ENCODE data around the gene PHF24. TPM values are rescaled to one million over a fixed set of nuclear protein-coding genes. Genes with fewer than 3 reads are reported as not detected.

Gene PHF24
- total RNA-seq, 6 experiments from 2014 or later, result 0.04 to 0.06 TPM; not detected in 4

- TF ChIP-seq CTCF (IDR thresholded peaks at IDR 0.05) (peak; percentile 22 to 48 (median 38)), POLR2A (IDR thresholded peaks at IDR 0.05) (no peak)
- H3K27me3 ChIP-seq, result no peaks in the 10 kb centered on the region
- H3K36me3 ChIP-seq, result no peaks in the 10 kb centered on the region
- peak in 2 of 4 donors; percentile 3 to 31 for ATAC-seq
- no peak for DNase-seq
- peaks cover 0 to 21% (median 9%) of the 10 kb centered on the region in 4 donors for H3K4me1 ChIP-seq
- WGBS (ENCODE audit: insufficient coverage, low coverage, low lambda C conversion rate, missing lambda C conversion rate), result 67% methylated on average over 4 of the region's 4 CpGs
- no peak overlapping the region for H3K4me3 ChIP-seq
- peak overlapping the region in 1 of 3 donors; percentile 57 for H3K27ac ChIP-seq
- intact Hi-C loops (cut with DNase I), result no loop called here
- H3K9me3 ChIP-seq, result no peaks in the 10 kb centered on the region
Measured at GRCh38 chr9:34994260-34994899, 36.3 kb downstream of the PHF24 start.

GRCh38 chr9:34994900-34995669 lies 37.0 kb downstream of the PHF24 start:
- H3K27ac ChIP-seq, result peak overlapping the region in 1 of 3 donors; percentile 57
- TF ChIP-seq POLR2A (IDR thresholded peaks at IDR 0.05) (no peak), CTCF (IDR thresholded peaks at IDR 0.05) (no peak)
- peaks cover 0 to 21% (median 9%) of the 10 kb centered on the region in 4 donors for H3K4me1 ChIP-seq
- ATAC-seq (peak in 3 of 4 donors; percentile 5 to 9 (median 6)), DNase-seq (peak in 1 of 3 donors; percentile 29)
- no peak overlapping the region for H3K4me3 ChIP-seq
- 50% methylated on average over 4 of the region's 7 CpGs for WGBS (ENCODE audit: insufficient coverage, low coverage, low lambda C conversion rate, missing lambda C conversion rate)
- no peaks in the 10 kb centered on the region for H3K36me3 ChIP-seq
- intact Hi-C loops (cut with DNase I), result no loop called here
- no peaks in the 10 kb centered on the region for H3K9me3 ChIP-seq
- H3K27me3 ChIP-seq, result no peaks in the 10 kb centered on the region

- H3K4me1 ChIP-seq, result peaks cover 0 to 21% (median 9%) of the 10 kb centered on the region in 4 donors
- H3K27me3 ChIP-seq, result no peaks in the 10 kb centered on the region
- no peak for TF ChIP-seq CTCF (IDR thresholded peaks at IDR 0.05)
- TF ChIP-seq POLR2A (IDR thresholded peaks at IDR 0.05), result no peak
- intact Hi-C loops (cut with DNase I), result no loop called here
- H3K9me3 ChIP-seq, result no peaks in the 10 kb centered on the region
- peak in 2 of 4 donors; percentile 4 to 6 for ATAC-seq
- no peak for DNase-seq
- no peak overlapping the region for H3K4me3 ChIP-seq
- no peaks in the 10 kb centered on the region for H3K36me3 ChIP-seq
- no peak overlapping the region for H3K27ac ChIP-seq
- WGBS (ENCODE audit: insufficient coverage, low coverage, low lambda C conversion rate, missing lambda C conversion rate), result 48% methylated on average over 3 of the region's 3 CpGs
Measured at GRCh38 chr9:34995670-34996060, 37.6 kb downstream of the PHF24 start.

- no peaks in the 10 kb centered on the region for H3K9me3 ChIP-seq
- peaks cover 0 to 21% (median 9%) of the 10 kb centered on the region in 4 donors for H3K4me1 ChIP-seq
- WGBS (ENCODE audit: insufficient coverage, low coverage, low lambda C conversion rate, missing lambda C conversion rate), result 95% methylated on average over 11 of the region's 26 CpGs
- intact Hi-C loops (cut with DNase I), result no loop called here
- DNase-seq (peak in 1 of 3 donors; percentile 43), ATAC-seq (peak in 1 of 4 donors; percentile 3)
- H3K27ac ChIP-seq, result peak overlapping the region in 1 of 3 donors; percentile 25
- no peaks in the 10 kb centered on the region for H3K27me3 ChIP-seq
- H3K4me3 ChIP-seq, result no peak overlapping the region
- H3K36me3 ChIP-seq, result no peaks in the 10 kb centered on the region
- TF ChIP-seq CTCF (IDR thresholded peaks at IDR 0.05) (no peak), POLR2A (IDR thresholded peaks at IDR 0.05) (no peak)
Measured at GRCh38 chr9:34996181-34996904, 38.3 kb downstream of the PHF24 start.

Measured in right lobe of liver (tissue), 6 donors.